HG03571 (cell line): ENCODE data around the gene LMAN2.

Experiments used
- ATAC-seq: cut with Tn5 transposase; IDR thresholded peaks from one replicate; pipeline ENCODE4 v1.9.1; 2021; ENCODE audit not compliant: unreplicated experiment

The LMAN2 gene

GRCh38 chr5:177290816-177291596 is 60.5 kb downstream of the LMAN2 start:
- ATAC-seq = no peak

GRCh38 chr5:177288191-177288590 is 63.3 kb downstream of the LMAN2 start:
- ATAC-seq = no peak
